ENCODE data around the gene CDC42EP1.
"Not testable (repeated sequence)": the region's sequence is repeated elsewhere in the genome, so short reads cannot be mapped to it uniquely, and the experiment has no call there.

CDC42EP1 gene

GRCh38 chr22:37581504-37581903, 21.2 kb downstream of the CDC42EP1 start:
- DNase-seq (ENCODE audit: low read depth in 2 of 2): no peak

- no peak for DNase-seq (ENCODE audit: low read depth in 2 of 2)
Measured at GRCh38 chr22:37582526-37582925, 22.2 kb downstream of the CDC42EP1 start.

- no peak for DNase-seq (ENCODE audit: low read depth in 2 of 2)
Measured at GRCh38 chr22:37588546-37589215, 28.4 kb downstream of the CDC42EP1 start.

GRCh38 chr22:37589636-37590035, 29.4 kb downstream of the CDC42EP1 start:
- DNase-seq (ENCODE audit: low read depth in 2 of 2): no peak

- DNase-seq (ENCODE audit: low read depth in 2 of 2): not testable (repeated sequence)
Measured at GRCh38 chr22:37591081-37591480, 30.8 kb downstream of the CDC42EP1 start.

- no peak for DNase-seq (ENCODE audit: low read depth in 2 of 2)
Measured at GRCh38 chr22:37591823-37592404, 31.6 kb downstream of the CDC42EP1 start.

- no peak for DNase-seq (ENCODE audit: low read depth in 2 of 2)
Measured at GRCh38 chr22:37594237-37594636, 34.0 kb downstream of the CDC42EP1 start.

- no peak for DNase-seq (ENCODE audit: low read depth in 2 of 2)
Measured at GRCh38 chr22:37599153-37599552, 38.9 kb downstream of the CDC42EP1 start.

GRCh38 chr22:37601203-37601539, 40.9 kb downstream of the CDC42EP1 start:
- no peak for DNase-seq (ENCODE audit: low read depth in 2 of 2)

GRCh38 chr22:37601540-37602442, 41.5 kb downstream of the CDC42EP1 start:
- DNase-seq (ENCODE audit: low read depth in 2 of 2): no peak

- not testable (repeated sequence) for DNase-seq (ENCODE audit: low read depth in 2 of 2)
Measured at GRCh38 chr22:37602546-37603277, 42.4 kb downstream of the CDC42EP1 start.

GRCh38 chr22:37604074-37604473, 43.8 kb downstream of the CDC42EP1 start:
- no peak for DNase-seq (ENCODE audit: low read depth in 2 of 2)

GRCh38 chr22:37604875-37605274, 44.6 kb downstream of the CDC42EP1 start:
- peak in 1 of 2 donors; percentile 34 for DNase-seq (ENCODE audit: low read depth in 2 of 2)

- peak; percentile 77 to 83 for DNase-seq (ENCODE audit: low read depth in 2 of 2)
Measured at GRCh38 chr22:37607010-37607934, 47.0 kb downstream of the CDC42EP1 start.

GRCh38 chr22:37607935-37608476, 47.7 kb downstream of the CDC42EP1 start:
- no peak for DNase-seq (ENCODE audit: low read depth in 2 of 2)

- peak; percentile 93 for DNase-seq (ENCODE audit: low read depth in 2 of 2)
Measured at GRCh38 chr22:37608477-37609239, 48.4 kb downstream of the CDC42EP1 start, which contains the start of gene GGA1. Gene GGA1, plus strand, starts transcription at chr22:37608834. Its CDS starts 27 bp downstream, at chr22:37608861.

GRCh38 chr22:37609240-37610152, 49.2 kb downstream of the CDC42EP1 start:
- DNase-seq (ENCODE audit: low read depth in 2 of 2): no peak

GRCh38 chr22:37610153-37610475, 49.8 kb downstream of the CDC42EP1 start:
- not testable (repeated sequence) for DNase-seq (ENCODE audit: low read depth in 2 of 2)

Data from stimulated activated CD8-positive, alpha-beta memory T cell treated with anti-CD3 and anti-CD28 coated beads, Interleukin-7, amount 100 ng/mL, for 4 hours (primary cell).